ENCODE results near the gene FAM120B.
"Not testable (repeated sequence)": the region's sequence is repeated elsewhere in the genome, so short reads cannot be mapped to it uniquely, and the experiment has no call there.

Gene FAM120B

GRCh38 chr6:170381562-170381961, 75.0 kb downstream of the FAM120B start:
- no peak for DNase-seq (ENCODE audit: low read depth in 3 of 3, low spot score in 1 of 3)

GRCh38 chr6:170383466-170384035, 77.0 kb downstream of the FAM120B start:
- DNase-seq (ENCODE audit: low read depth in 3 of 3, low spot score in 1 of 3): no peak

GRCh38 chr6:170385506-170385905, 78.9 kb downstream of the FAM120B start:
- no peak for DNase-seq (ENCODE audit: low read depth in 3 of 3, low spot score in 1 of 3)

- no peak for DNase-seq (ENCODE audit: low read depth in 3 of 3, low spot score in 1 of 3)
Observed at GRCh38 chr6:170388113-170388512, 81.6 kb downstream of the FAM120B start.

- DNase-seq (ENCODE audit: low read depth in 3 of 3, low spot score in 1 of 3): no peak
Observed at GRCh38 chr6:170393033-170393432, 86.5 kb downstream of the FAM120B start.

GRCh38 chr6:170393807-170394399, 87.3 kb downstream of the FAM120B start:
- DNase-seq (ENCODE audit: low read depth in 3 of 3, low spot score in 1 of 3): no peak

- no peak for DNase-seq (ENCODE audit: low read depth in 3 of 3, low spot score in 1 of 3)
Observed at GRCh38 chr6:170394980-170395379, 88.4 kb downstream of the FAM120B start.

GRCh38 chr6:170398743-170399369, 92.3 kb downstream of the FAM120B start:
- DNase-seq (ENCODE audit: low read depth in 3 of 3, low spot score in 1 of 3): not testable (repeated sequence)

- DNase-seq (ENCODE audit: low read depth in 3 of 3, low spot score in 1 of 3): not testable (repeated sequence)
Observed at GRCh38 chr6:170399955-170400558, 93.5 kb downstream of the FAM120B start.

GRCh38 chr6:170402318-170403040, 95.9 kb downstream of the FAM120B start:
- no peak for DNase-seq (ENCODE audit: low read depth in 3 of 3, low spot score in 1 of 3)

GRCh38 chr6:170403451-170403850, 96.9 kb downstream of the FAM120B start:
- DNase-seq (ENCODE audit: low read depth in 3 of 3, low spot score in 1 of 3): no peak

GRCh38 chr6:170404036-170404435, 97.5 kb downstream of the FAM120B start:
- no peak for DNase-seq (ENCODE audit: low read depth in 3 of 3, low spot score in 1 of 3)

- no peak for DNase-seq (ENCODE audit: low read depth in 3 of 3, low spot score in 1 of 3)
Observed at GRCh38 chr6:170404697-170405096, 98.1 kb downstream of the FAM120B start.

- no peak for DNase-seq (ENCODE audit: low read depth in 3 of 3, low spot score in 1 of 3)
Observed at GRCh38 chr6:170405311-170405975, 98.9 kb downstream of the FAM120B start.

GRCh38 chr6:170407200-170407599, 100.6 kb downstream of the FAM120B start:
- no peak for DNase-seq (ENCODE audit: low read depth in 3 of 3, low spot score in 1 of 3)

- DNase-seq (ENCODE audit: low read depth in 3 of 3, low spot score in 1 of 3): no peak
Observed at GRCh38 chr6:170407932-170408331, 101.4 kb downstream of the FAM120B start.

- DNase-seq (ENCODE audit: low read depth in 3 of 3, low spot score in 1 of 3): not testable (repeated sequence)
Observed at GRCh38 chr6:170409746-170410145, 103.2 kb downstream of the FAM120B start.

GRCh38 chr6:170410241-170410640, 103.7 kb downstream of the FAM120B start:
- DNase-seq (ENCODE audit: low read depth in 3 of 3, low spot score in 1 of 3): no peak

- DNase-seq (ENCODE audit: low read depth in 3 of 3, low spot score in 1 of 3): no peak
Observed at GRCh38 chr6:170415318-170415717, 108.8 kb downstream of the FAM120B start.

- no peak for DNase-seq (ENCODE audit: low read depth in 3 of 3, low spot score in 1 of 3)
Observed at GRCh38 chr6:170416303-170416702, 109.7 kb downstream of the FAM120B start.

- no peak for DNase-seq (ENCODE audit: low read depth in 3 of 3, low spot score in 1 of 3)
Observed at GRCh38 chr6:170416959-170417606, 110.5 kb downstream of the FAM120B start.

Measured in stimulated activated CD4-positive, alpha-beta T cell treated with anti-CD3 and anti-CD28 coated beads, TNF-alpha, amount 100 ng/mL, for 1 hour (primary cell).